Measurements from ENCODE around the gene NUP210L. TPM values are rescaled to one million over a fixed set of nuclear protein-coding genes. Genes with fewer than 3 reads are reported as not detected.

NUP210L gene
- total and polyA plus RNA-seq, 9 donors: 0.07 to 0.10 TPM; not detected in 7

- no peak overlapping the region for H3K27ac ChIP-seq
- no peaks in the 10 kb centered on the region for H3K27me3 ChIP-seq
- no peak overlapping the region for H3K4me3 ChIP-seq
- no peaks in the 10 kb centered on the region for H3K4me1 ChIP-seq (ENCODE audit: insufficient read depth)
- no peaks in the 10 kb centered on the region for H3K36me3 ChIP-seq
- TF ChIP-seq POLR2A (IDR thresholded peaks at IDR 0.05): no peak
- TF ChIP-seq, protein P1, sequence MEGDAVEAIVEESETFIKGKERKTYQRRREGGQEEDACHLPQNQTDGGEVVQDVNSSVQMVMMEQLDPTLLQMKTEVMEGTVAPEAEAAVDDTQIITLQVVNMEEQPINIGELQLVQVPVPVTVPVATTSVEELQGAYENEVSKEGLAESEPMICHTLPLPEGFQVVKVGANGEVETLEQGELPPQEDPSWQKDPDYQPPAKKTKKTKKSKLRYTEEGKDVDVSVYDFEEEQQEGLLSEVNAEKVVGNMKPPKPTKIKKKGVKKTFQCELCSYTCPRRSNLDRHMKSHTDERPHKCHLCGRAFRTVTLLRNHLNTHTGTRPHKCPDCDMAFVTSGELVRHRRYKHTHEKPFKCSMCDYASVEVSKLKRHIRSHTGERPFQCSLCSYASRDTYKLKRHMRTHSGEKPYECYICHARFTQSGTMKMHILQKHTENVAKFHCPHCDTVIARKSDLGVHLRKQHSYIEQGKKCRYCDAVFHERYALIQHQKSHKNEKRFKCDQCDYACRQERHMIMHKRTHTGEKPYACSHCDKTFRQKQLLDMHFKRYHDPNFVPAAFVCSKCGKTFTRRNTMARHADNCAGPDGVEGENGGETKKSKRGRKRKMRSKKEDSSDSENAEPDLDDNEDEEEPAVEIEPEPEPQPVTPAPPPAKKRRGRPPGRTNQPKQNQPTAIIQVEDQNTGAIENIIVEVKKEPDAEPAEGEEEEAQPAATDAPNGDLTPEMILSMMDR (IDR thresholded peaks at IDR 0.05): no peak
- TF ChIP-seq EP300 (IDR thresholded peaks at IDR 0.05): no peak
- intact Hi-C loops (cut with DNase I): no loop called here
- 62 to 78% (median 76%) methylated on average over 2 of the region's 2 CpGs for WGBS, 3 donors
- H3K9me3 ChIP-seq: no peaks in the 10 kb centered on the region
- no peak for DNase-seq
These were observed 57.0 kb downstream of the NUP210L start for GRCh38 chr1:154097873-154098272.

DNA sequence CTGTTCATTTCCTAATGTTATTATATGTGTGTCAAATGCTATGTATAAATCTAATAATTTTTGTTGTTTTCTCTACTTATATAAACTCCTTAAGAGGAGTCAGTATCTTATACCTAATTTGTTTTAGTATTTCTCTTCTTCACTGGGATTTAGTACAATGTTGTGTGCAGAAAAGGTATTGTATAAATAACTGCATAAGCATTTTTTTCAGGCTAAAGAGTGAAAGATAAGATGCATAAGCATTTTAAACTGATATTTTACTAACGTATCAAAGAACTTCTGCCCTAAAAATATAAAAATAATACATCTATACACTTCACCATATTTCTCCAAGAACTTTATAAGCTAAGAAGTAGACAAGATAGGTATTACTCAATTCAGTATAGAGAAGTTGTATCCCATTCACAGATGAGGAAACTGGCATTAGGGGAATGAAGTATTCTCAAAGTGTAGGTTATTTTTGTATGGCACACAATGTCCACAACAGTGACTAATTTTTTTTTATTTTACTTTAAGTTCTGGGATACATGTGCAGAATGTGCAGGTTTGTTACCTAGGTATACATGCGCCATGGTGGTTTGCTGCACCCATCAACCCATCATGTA lies 59.3 kb downstream of the NUP210L start:
- Histone ChIP-seq H3K27ac (no peak overlapping the region), H3K36me3 (no peaks in the 10 kb centered on the region), H3K27me3 (no peaks in the 10 kb centered on the region), H3K4me1 (ENCODE audit: insufficient read depth) (no peaks in the 10 kb centered on the region), H3K9me3 (no peaks in the 10 kb centered on the region), H3K4me3 (no peak overlapping the region)
- no peak for TF ChIP-seq EP300 (IDR thresholded peaks at IDR 0.05)
- no peak for TF ChIP-seq POLR2A (IDR thresholded peaks at IDR 0.05)
- TF ChIP-seq, protein P1 (IDR thresholded peaks at IDR 0.05): no peak
- intact Hi-C loops (cut with DNase I): no loop called here
- 48 to 80% (median 48%) methylated on average over 2 of the region's 2 CpGs for WGBS, 3 donors
- no peak for DNase-seq

- H3K27me3 ChIP-seq: no peaks in the 10 kb centered on the region
- no peak overlapping the region for H3K27ac ChIP-seq
- no peaks in the 10 kb centered on the region for H3K36me3 ChIP-seq
- no peaks in the 10 kb centered on the region for H3K9me3 ChIP-seq
- TF ChIP-seq, protein P1 (IDR thresholded peaks at IDR 0.05): no peak
- no peak for TF ChIP-seq EP300 (IDR thresholded peaks at IDR 0.05)
- TF ChIP-seq POLR2A (IDR thresholded peaks at IDR 0.05): no peak
- intact Hi-C loops (cut with DNase I): no loop called here
- H3K4me1 ChIP-seq (ENCODE audit: insufficient read depth): no peaks in the 10 kb centered on the region
- WGBS, 3 donors: 83 to 88% (median 86%) methylated on average over 4 of the region's 4 CpGs
- H3K4me3 ChIP-seq: no peak overlapping the region
- DNase-seq: no peak
These were observed 60.5 kb downstream of the NUP210L start for GRCh38 chr1:154094411-154094810.

- Histone ChIP-seq H3K27me3 (no peaks in the 10 kb centered on the region), H3K9me3 (no peaks in the 10 kb centered on the region), H3K27ac (no peak overlapping the region), H3K4me1 (ENCODE audit: insufficient read depth) (no peaks in the 10 kb centered on the region), H3K4me3 (no peak overlapping the region), H3K36me3 (no peaks in the 10 kb centered on the region)
- intact Hi-C loops (cut with DNase I): no loop called here
- TF ChIP-seq POLR2A (IDR thresholded peaks at IDR 0.05): no peak
- TF ChIP-seq EP300 (IDR thresholded peaks at IDR 0.05): no peak
- TF ChIP-seq, protein P1 (IDR thresholded peaks at IDR 0.05): no peak
- DNase-seq: no peak
- 79 to 83% (median 82%) methylated on average over 3 of the region's 3 CpGs for WGBS, 3 donors
These were observed 61.2 kb downstream of the NUP210L start for GRCh38 chr1:154093699-154094098.
